GM19397 (cell line): ENCODE data around the gene HIGD2B.
"Not testable (repeated sequence)": the region's sequence is repeated elsewhere in the genome, so short reads cannot be mapped to it uniquely, and the experiment has no call there.

Experiments
- ATAC-seq: cut with Tn5 transposase; IDR thresholded peaks from one replicate; pipeline ENCODE4 v1.9.1; 2021; ENCODE audit warnings: mild to moderate bottlenecking, moderate library complexity; ENCODE audit not compliant: unreplicated experiment

HIGD2B gene

GRCh38 chr15:72680931-72681330 lies 5.1 kb downstream of the HIGD2B start:
- ATAC-seq = no peak

- ATAC-seq = no peak
Observed at GRCh38 chr15:72676838-72677237, 9.1 kb downstream of the HIGD2B start.

GRCh38 chr15:72671525-72671924 lies 14.5 kb downstream of the HIGD2B start:
- no peak for ATAC-seq

- peak; percentile 86 for ATAC-seq
Observed at GRCh38 chr15:72670656-72671352, 15.2 kb downstream of the HIGD2B start.

GRCh38 chr15:72669803-72670202 lies 16.2 kb downstream of the HIGD2B start:
- ATAC-seq = not testable (repeated sequence)

- not testable (repeated sequence) for ATAC-seq
Observed at GRCh38 chr15:72665706-72666105, 20.3 kb downstream of the HIGD2B start.

- ATAC-seq = not testable (repeated sequence)
Observed at GRCh38 chr15:72663931-72664330, 22.1 kb downstream of the HIGD2B start.

- not testable (repeated sequence) for ATAC-seq
Observed at GRCh38 chr15:72661081-72661480, 24.9 kb downstream of the HIGD2B start.

- ATAC-seq = not testable (repeated sequence)
Observed at GRCh38 chr15:72656014-72656413, 30.0 kb downstream of the HIGD2B start.

- not testable (repeated sequence) for ATAC-seq
Observed at GRCh38 chr15:72654397-72654796, 31.6 kb downstream of the HIGD2B start, which contains the start of gene GOLGA6B. TSS of gene GOLGA6B (plus strand) at chr15:72654697. CDS start at chr15:72654738, 41 bp downstream.

GRCh38 chr15:72648631-72649253 lies 37.2 kb downstream of the HIGD2B start:
- ATAC-seq = not testable (repeated sequence)

- ATAC-seq = not testable (repeated sequence)
Observed at GRCh38 chr15:72642271-72642670, 43.7 kb downstream of the HIGD2B start.

GRCh38 chr15:72639759-72640483 lies 46.1 kb downstream of the HIGD2B start:
- not testable (repeated sequence) for ATAC-seq

- peak; percentile 56 for ATAC-seq
Observed at GRCh38 chr15:72636519-72637282, 49.3 kb downstream of the HIGD2B start.

GRCh38 chr15:72629068-72629570 lies 56.9 kb downstream of the HIGD2B start:
- not testable (repeated sequence) for ATAC-seq

GRCh38 chr15:72628249-72629067 lies 57.5 kb downstream of the HIGD2B start:
- not testable (repeated sequence) for ATAC-seq

GRCh38 chr15:72626153-72626552 lies 59.8 kb downstream of the HIGD2B start:
- ATAC-seq = not testable (repeated sequence)
